Stimulated activated CD4-positive, alpha-beta T cell treated with anti-CD3 and anti-CD28 coated beads, Interleukin-12 subunit alpha, Interleukin-12 subunit beta, amount 100 ng/mL, for 24 hours (primary cell): ENCODE results near the gene SLC24A4.
"Not testable (repeated sequence)": the region's sequence is repeated elsewhere in the genome, so short reads cannot be mapped to it uniquely, and the experiment has no call there.

ENCODE experiments used
- DNase-seq, 2 experiments: peaks; one replicate each; pipeline ENCODE4 v3.0.0-alpha.2; 2020; ENCODE audit warnings: low read depth in 2 of 2

The SLC24A4 gene

DNA sequence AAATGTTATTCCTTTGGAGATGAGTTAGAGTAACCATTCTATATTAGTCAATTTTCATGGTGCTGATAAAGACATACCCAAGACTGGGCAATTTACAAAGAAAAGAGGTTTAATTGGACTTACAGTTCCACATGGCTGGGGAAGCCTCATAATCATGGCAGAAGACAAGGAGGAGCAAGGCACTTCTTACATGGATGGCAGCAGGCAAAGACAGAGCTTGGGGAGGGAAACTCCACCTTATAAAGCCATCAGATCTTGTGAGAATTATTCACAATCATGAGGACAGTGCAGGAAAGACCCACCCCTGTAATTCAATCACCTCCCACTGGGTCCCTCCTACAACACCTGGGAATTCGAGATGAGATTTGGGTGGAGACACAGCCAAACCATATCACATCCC lies 79.5 kb downstream of the SLC24A4 start:
- DNase-seq: not testable (repeated sequence)

DNA sequence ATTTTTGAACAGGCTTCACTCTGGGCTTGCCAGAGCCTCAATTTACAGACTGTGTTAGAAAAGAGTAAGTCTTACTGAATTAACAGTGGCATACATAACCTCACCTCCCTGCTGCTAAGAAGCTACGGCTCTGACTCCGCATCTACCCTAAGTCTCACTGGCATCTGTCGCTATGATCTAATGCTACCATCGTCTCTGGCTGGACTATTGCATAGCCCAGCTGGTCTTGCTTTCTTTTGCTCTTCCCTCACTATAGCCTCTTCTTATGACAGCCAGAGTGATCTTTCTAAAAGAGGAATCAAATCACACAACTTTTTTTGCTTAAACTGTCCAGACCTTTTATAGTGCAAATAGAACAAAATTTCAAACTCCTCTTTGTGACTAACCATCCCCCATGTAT lies 81.1 kb downstream of the SLC24A4 start:
- DNase-seq: no peak

DNA sequence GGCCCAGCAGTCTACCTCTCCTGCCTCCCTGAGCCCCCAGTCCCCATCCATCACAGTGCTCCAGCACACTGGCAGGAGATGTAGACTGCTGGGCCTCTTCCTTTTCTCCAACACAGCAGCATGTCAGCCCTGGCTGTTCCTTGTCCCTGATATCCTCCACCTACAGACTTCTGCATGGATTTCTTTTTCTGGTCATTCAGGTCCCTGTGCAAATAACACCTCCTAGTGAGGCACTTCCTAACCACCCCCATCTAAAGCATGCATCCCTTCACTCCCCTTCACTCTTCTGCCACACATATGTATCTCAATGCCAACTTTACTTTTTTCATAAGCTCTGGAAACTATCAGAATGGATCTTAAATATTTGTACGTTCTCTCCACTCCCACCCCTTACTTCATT lies 81.5 kb downstream of the SLC24A4 start:
- no peak for DNase-seq

DNA sequence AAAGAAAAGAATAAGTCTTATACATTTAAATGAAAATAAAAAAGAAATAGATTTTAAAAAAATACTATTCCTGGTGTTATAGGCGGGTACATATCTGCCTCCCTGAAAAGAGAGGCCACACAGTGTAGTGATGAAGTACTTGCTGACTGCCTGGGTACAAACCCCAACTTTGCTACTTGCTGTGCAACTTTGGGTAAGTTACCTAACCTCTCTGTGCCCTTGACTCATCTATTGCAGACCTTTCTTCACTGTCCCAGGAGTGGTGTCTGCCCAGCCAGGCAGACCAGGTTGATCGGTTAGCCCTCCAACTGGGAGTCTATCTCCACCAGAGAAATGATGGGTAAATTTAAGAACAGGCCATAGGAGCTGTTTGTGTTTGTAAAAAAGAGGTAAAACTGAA lies 82.0 kb downstream of the SLC24A4 start:
- DNase-seq: no peak

DNA sequence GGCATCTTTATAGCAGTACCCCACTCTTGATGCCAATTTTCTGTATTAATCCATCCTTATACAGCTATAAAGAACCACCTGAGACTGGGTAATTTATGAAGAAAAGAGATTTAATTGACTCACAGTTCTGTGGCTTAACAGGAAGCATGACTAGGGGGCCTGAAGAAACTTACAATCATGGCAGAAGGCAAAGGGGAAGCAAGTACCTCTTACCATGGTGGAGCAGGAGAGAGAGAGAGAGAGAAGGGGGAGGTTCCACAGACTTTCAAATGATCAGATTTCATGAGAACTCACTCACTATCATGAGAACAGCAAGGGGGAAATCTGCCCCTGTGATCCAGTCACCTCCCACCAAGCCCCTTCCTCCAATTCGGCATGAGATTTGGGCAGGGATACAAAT lies 84.4 kb downstream of the SLC24A4 start:
- no peak for DNase-seq

DNA sequence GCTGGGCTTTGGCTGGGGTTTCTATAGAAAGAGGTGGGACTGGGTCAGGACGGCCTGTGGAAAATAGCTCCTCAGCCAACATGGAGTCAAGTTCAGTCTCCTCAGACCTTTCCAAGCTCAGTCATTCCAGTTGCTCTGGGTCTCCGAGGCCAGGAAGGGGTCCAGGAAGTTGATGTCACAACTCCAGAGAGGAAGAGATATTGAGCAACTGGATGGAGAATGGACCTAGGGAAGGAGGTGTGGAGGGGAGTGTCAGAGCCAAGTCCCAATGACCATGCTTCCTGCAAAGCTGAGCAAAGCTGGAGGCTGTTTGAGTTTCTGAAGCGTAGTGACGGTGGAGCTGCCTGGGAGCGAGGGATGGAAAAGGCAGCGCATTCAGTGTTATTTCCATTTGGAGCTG lies 86.1 kb downstream of the SLC24A4 start:
- no peak for DNase-seq

DNA sequence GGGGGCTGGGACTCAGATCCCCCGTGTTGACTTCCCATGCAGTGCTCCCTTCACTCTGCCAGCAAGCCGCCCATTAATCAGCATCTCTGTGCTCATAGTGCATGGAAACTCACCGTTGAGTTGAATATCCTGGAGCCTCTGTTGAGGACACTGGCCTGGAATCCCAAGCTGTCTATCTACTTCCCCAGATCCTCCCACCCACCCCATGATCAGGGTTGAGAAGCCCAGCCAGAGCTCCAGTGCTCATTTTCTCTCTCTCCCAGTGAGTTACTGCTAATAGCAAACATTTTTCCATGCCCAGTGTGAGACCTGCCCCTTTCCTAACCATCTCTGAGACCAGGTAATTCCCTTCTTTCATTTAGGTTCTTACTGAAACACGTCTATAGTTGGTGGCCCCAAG lies 88.2 kb downstream of the SLC24A4 start:
- DNase-seq: no peak

DNA sequence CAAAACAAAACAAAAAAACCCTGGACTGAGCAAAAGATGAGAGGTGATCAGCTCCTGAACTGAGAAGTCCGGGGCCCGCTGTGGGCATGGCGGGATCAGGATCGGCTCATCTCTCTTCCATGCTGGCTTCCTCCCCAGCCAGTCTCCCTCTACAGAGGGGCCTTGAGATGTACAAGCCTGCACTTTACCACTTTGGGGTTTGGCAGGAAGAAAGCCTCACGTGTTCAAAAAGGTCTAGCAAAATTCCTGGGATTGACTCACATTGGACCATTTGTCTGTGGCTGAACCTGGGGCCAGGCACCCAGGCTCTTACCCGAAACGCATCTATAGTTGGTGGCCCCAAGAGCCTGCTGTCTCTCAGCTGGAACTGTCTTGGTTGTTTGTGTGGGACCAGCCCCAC lies 89.0 kb downstream of the SLC24A4 start:
- no peak for DNase-seq

DNA sequence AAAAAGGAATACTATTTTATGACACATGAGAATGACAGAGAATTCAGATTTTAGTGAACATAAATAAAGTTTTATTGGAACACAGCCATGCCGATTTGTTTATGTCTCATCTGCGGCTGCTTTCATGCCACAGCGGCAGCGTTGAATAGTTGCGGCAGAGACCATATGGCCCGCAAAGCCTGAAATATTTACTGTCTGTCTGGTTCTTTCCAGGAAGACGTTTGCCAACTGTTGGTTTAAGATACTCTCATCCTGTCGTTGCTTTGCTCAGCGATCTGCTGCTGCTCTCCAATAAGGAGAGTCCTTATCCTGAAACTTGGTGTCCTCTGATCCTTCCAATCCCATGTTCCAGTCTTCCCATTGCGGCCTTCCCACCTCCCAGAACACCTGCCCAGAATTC lies 89.9 kb downstream of the SLC24A4 start:
- DNase-seq: no peak

DNA sequence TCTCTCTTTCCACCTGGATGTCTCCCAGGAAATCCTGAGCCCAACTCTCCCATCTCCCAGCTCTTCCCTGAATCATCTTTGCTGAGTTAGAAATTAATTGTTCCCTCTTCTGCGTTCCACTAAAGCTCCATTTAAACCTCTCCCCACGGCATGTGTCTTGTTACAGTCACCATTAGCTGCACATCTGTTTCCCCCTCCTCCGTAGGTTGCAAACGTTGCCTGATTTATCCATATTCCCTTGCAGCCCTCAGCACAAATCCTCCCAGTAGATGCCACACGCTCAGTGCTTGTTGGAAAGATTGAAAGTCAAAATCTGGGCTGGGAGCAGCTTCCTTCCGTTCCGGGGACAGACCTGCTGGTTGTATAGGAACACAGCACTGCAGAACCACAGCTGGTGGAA lies 90.4 kb downstream of the SLC24A4 start:
- DNase-seq: no peak

DNA sequence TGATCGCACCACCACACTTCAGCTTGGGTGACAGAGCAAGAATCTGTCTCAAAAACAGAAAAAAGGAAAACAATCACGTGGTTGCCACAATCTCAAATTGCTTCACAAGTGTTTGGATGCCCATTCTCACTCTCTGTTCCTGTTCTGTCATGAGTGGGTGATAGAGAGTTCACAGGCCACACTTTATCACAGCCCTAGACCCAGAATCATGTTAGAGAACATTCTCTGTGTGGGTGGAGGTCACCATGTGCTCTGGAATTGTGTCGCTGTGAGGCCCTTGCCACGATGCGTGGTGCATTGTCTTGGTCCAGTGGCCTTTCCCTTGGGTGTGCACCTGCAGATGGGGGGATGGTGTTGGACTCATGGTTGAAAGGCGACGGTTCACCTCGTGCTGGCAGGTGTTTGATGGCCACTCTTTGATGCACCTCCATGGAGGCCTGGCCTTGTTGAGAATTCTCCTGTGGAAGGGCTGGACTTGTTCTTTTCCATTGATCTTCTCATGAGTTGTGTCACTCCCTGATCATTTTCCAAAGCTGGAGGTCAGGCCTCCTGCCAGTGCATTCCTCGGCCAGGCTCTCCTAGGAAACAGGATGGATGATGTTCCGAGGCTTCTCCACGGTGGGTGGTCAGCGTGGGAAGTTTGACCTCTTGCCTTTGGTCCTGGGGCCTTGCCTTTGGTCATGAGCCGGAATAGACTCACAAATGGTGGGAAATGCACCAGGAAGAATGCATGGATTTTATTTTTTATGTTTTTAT lies 91.9 kb downstream of the SLC24A4 start:
- no peak for DNase-seq

DNA sequence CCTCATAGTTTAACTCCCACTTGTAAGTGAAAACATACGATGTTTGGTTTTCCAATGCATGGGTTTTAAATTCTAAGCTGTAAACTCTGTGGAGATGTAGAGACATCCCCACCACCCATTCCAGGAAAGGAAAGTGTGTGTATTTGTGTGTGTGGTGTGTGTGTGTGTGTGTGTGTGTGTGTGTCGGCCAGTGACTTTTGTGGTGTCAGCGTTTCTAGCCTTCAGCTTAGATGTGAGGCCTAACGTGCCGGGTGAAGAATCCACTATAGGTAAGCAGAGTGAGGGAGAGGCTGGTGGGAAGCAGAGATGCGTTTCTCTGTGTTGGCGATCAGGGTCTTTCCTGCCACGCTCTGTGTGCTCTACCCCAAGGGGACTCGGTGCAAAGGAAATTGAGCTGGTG lies 93.0 kb downstream of the SLC24A4 start:
- DNase-seq: no peak

DNA sequence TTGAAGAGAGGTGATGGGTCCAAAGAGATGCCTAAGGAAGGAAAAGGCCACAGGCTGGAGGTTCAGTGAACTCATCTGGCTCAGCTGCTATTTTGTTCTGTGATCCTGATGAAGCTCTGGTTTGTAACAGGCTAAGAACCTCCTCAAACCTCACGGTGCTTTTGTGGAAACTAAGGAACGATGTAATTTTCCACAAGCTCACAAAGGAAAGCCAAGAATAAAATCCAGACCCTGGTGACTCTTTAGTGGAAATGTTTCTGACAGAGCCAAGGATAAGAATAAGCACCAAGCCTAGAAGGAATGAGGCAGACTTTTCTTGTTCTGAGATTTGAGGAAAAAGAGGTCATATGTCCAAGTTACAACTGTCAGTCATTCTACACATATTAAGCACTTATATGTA lies 93.6 kb downstream of the SLC24A4 start:
- DNase-seq: no peak

DNA sequence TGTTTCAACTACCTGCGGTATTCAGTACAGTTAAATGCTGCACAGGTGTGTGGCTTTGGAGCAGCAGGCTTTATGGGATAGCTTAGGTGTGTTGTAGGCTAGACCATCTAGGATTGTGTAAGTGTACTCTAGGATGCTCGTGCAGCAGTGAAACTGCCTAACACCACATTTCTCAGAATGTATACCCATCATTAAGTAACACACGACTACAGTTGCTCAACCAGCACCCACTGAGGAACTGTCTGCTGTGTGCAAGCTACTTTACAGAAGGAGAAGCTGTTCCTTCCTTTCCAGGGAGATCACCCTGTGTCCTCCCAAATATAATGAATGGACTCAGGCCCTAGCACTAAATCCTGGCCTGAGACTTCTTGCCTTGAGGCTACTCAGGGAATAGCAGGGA lies 94.8 kb downstream of the SLC24A4 start:
- no peak for DNase-seq

DNA sequence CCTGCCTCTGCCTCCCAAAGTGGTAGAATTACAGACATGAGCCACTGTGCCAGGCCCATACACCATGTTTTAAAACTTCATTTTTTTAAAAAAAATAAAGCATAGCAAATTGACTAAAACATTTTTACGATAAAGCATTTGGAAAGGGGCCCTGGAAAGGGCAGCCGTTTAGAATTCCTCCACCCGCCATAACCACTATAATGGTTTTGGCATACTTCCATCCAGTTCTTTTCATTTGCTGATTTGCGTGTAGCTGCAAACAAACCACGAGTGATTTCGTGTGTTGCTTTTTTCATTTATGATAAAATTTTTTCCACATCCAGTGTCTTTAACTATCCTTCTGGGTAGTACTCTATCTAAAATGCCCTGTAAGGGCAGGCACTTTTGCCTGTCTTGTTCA lies 98.8 kb downstream of the SLC24A4 start:
- no peak for DNase-seq

DNA sequence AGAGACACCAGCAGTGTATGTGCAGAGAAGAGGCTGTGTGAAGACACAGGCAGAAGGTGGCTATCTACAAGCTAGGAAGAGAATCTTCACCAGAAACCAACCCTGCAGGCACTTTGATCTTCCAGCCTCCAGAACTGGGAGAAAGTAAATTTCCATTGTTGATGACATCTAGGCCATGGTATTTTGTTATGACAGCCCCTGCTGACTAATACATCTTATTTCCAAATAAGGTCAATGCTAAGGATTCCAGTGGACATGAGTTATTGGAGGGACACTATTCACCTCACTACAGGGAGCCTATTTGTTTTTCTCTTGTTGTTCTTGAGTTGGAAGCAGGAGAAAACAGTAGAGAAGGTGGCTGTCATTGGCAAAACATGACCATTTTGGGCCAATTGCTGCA lies 102.1 kb downstream of the SLC24A4 start:
- no peak for DNase-seq

DNA sequence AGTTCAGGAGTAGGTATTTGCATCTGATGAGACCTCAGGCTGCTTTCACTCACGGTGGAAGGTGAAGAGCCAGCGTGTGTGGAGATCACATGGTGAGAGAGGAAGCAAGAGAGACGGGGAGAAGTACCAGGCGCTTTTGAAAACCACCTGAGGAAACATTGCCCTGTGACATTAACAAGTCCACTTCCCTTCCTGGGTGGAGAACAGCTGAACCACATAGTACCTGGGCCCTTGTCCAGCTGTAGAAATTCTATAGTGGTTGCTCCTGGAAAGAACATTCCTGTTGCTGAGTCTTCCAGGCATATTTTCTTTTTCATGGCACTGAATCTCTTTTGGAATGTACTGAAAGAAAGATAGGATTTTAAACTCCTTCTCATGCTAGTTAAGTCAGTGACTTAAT lies 103.3 kb downstream of the SLC24A4 start:
- DNase-seq: no peak

DNA sequence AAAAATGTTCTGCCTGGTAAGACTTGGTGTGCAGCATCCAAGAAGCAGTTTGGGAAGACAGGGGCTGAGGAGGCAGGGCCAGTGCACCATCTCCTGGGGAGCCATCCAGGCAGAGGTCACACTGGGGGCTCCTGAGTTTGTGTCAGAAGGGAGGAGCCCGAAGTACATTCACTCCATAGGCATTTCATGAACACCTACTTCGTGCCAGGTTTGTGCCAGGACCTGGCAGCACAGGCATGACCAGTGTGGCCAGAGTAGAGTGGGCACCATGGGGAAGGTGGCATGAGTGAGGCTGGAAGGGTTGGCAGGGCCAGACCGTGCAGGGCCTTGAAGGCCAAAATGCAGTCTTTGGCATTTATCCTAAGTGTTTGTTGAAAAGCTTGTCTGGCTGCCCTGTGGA lies 104.1 kb downstream of the SLC24A4 start:
- no peak for DNase-seq

DNA sequence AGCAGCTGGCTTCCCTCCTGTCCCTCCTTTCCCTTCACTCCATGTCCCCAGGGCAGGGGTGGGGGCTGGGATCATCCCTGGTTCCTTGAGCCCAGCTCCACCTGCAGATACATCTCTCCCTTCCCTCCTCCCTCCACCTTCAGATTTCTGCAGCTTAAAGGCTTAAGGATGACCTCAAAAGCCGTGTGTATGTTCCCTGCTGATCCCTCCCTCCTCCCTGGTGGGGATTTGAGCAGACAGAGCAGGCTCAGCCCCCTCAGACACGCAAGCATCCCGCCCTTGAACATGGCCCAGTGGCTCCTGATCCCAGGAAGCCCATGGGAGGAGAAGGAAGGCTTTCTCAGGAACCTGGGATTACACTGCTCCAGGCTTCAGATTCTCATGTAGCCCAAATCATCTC lies 107.7 kb downstream of the SLC24A4 start:
- no peak for DNase-seq

DNA sequence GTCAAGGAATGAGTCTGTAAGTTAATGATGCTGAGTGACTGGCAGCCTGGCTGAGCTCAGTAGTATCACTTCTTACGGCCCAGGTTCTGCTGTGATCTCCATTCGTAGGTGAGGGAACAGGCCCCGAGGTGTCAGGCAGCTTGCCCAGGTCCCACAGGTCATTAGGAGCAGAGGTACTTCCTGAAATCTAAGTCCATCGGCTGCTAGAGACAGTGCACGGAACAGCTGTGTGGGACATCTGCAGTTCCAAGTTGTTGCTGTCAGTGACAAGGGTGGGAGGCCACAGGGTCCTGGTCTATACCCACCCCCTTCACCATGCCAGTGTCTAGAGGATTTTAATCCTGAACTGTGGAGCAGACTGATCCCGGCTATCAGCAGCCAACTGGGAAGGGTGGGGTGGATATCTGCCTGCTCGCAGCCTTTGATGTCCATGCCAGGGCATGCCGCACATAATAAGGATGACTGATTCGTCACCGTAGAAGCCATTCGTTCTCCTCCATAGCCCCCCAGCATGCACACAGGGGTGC lies 108.3 kb downstream of the SLC24A4 start:
- DNase-seq: no peak

DNA sequence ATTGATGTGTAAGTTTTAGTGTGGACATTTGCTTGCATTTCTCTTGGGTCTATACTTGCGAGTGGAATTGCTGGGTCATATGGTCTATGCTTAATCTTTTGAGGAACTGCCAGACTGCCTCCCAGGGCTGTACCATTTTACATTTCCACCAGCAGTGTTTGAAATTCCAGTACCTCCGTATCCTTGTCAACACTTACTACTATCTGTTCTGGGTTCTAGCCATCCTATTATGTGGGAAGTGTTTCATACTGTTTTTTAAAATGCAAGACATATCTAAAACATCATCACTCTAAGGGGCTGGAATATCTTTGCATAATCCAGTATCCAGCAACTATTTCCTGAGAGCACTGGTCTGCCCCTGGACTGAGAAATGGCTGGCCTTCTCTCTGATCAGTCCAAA lies 110.4 kb downstream of the SLC24A4 start:
- DNase-seq: no peak

DNA sequence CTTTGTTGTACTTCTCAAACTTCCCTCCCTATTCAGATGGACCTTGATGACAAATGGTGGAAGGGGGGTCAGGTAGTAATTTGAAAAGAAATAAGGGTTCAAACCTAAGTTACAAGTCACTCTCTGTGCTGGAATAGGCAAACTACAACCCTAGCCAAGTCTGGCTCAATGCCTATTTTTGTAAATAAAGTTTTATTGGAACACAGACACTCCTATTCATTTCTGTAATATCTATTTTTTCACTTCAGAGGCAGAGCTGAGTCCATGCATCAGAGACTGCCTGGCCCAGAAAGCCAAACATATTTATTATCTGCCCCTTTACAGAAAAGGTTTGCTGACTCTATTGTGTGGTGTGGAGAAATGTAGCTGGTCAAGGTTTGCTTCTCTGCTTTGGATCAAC lies 112.2 kb downstream of the SLC24A4 start:
- DNase-seq: no peak

DNA sequence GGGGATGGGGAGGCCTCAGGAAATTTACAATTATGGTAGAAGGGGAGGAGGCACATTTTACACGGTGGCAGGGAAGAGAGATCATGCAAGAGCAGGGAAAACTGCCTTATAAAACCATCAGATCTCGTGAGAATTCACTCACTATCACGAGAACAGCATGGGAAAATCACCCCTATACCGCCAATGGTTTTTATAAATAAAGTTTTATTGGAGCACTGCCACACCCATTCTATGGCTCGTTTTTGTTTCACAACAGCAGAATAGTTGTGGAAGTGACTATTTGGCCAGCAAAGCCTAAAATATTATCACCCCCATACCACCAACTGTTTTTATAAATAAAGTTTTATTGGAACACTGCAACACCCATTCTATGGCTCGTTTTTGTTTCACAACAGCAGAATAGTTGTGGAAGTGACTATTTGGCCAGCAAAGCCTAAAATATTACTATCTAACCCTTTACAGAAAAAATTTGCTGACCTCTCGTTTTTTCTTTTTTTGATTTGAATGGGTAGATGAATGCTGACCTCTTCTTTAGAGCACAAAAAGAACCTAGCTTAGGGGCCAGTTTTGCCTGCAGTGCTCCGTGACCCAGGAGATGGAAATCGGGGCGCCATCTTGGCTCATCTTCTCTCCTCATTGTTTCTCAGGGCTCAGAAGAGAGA lies 113.3 kb downstream of the SLC24A4 start:
- no peak for DNase-seq

DNA sequence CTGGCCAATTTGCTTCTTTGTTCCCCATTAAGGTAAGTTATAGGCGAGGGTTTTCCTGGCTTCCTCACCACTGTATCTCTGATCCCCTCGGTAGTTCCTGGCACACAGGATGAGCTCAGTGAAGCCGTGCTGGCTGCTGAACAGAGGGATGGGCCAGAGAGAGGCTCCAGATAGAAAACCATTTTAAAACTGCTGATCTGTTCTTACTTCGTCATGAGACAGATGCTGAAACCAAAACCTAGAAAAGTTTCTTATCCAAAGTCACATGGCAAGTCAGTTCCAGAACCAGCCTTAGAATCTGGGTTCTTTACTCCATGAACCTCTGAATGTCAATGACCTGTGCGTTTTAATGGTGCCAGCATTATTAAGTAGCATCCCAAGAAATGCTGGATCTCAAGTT lies 114.3 kb downstream of the SLC24A4 start:
- no peak for DNase-seq
